Central memory CD8-positive, alpha-beta T cell (primary cell): ENCODE measurements around the gene ERH.
"Not testable (repeated sequence)": the region's sequence is repeated elsewhere in the genome, so short reads cannot be mapped to it uniquely, and the experiment has no call there.

ENCODE experiments used
- ATAC-seq: fragments of 150-1000 bp; cut with Tn5 transposase; replicated peaks from 2 replicates; pipeline ENCODE4 v1.10.0; 2022; ENCODE audit warnings: mild to moderate bottlenecking, moderate FRiP score, moderate number of reproducible peaks; ENCODE audit not compliant: poor library complexity, severe bottlenecking; ENCODE audit errors: extremely low read depth
- DNase-seq, 2 donors: peaks; one replicate each; pipeline ENCODE4 v3.0.0; 2021; ENCODE audit warnings: low spot score in 2 of 2
- H3K27ac Mint-ChIP-seq: one replicate; pipeline ENCODE4 v1.8.0; 2022; ENCODE audit warnings: low read depth, mild to moderate bottlenecking, moderate library complexity, mixed read lengths
- H3K27me3 Mint-ChIP-seq: one replicate; pipeline ENCODE4 v1.8.0; 2022; ENCODE audit warnings: mixed read lengths
- H3K36me3 Mint-ChIP-seq: one replicate; pipeline ENCODE4 v1.8.0; 2022; ENCODE audit warnings: mild to moderate bottlenecking, moderate library complexity, mixed read lengths; ENCODE audit not compliant: insufficient read depth
- H3K4me1 Mint-ChIP-seq: one replicate; pipeline ENCODE4 v1.8.0; 2022; ENCODE audit warnings: mixed read lengths
- H3K4me3 Mint-ChIP-seq: one replicate; pipeline ENCODE4 v1.8.0; 2022; ENCODE audit warnings: mild to moderate bottlenecking, moderate library complexity, mixed read lengths
- H3K9me3 Mint-ChIP-seq: one replicate; pipeline ENCODE4 v1.8.0; 2022; ENCODE audit warnings: mixed read lengths

ERH gene

GRCh38 chr14:69416087-69416486 is 18.0 kb upstream of the ERH start:
- ATAC-seq, H3K27me3 Mint-ChIP-seq, H3K9me3 Mint-ChIP-seq, H3K36me3 Mint-ChIP-seq, DNase-seq, H3K4me3 Mint-ChIP-seq, H3K27ac Mint-ChIP-seq: not testable (repeated sequence)
- peaks cover 52% of the 10 kb centered on the region for H3K4me1 Mint-ChIP-seq

GRCh38 chr14:69413483-69413882 is 15.4 kb upstream of the ERH start:
- H3K36me3 Mint-ChIP-seq: no peaks in the 10 kb centered on the region
- H3K27me3 Mint-ChIP-seq: no peaks in the 10 kb centered on the region
- no peak overlapping the region for H3K27ac Mint-ChIP-seq
- ATAC-seq: no peak
- H3K4me3 Mint-ChIP-seq: no peak overlapping the region
- no peak for DNase-seq
- H3K9me3 Mint-ChIP-seq: no peaks in the 10 kb centered on the region
- peaks cover 27% of the 10 kb centered on the region for H3K4me1 Mint-ChIP-seq

- H3K4me3 Mint-ChIP-seq: no peak overlapping the region
- no peaks in the 10 kb centered on the region for H3K9me3 Mint-ChIP-seq
- H3K36me3 Mint-ChIP-seq: peaks cover 4% of the 10 kb centered on the region
- H3K27me3 Mint-ChIP-seq: no peaks in the 10 kb centered on the region
- H3K27ac Mint-ChIP-seq: peak overlapping the region; percentile 69
- DNase-seq (no peak), ATAC-seq (no peak)
- peaks cover 30% of the 10 kb centered on the region for H3K4me1 Mint-ChIP-seq
These were observed 10.3 kb upstream of the ERH start for GRCh38 chr14:69408331-69408960.

- Mint-ChIP-seq H3K9me3 (no peaks in the 10 kb centered on the region), H3K36me3 (peaks cover 4% of the 10 kb centered on the region), H3K27me3 (no peaks in the 10 kb centered on the region), H3K27ac (no peak overlapping the region), H3K4me3 (no peak overlapping the region), H3K4me1 (peaks cover 34% of the 10 kb centered on the region)
- DNase-seq (no peak), ATAC-seq (no peak)
These were observed 7.7 kb upstream of the ERH start for GRCh38 chr14:69405762-69406161.

- H3K27ac Mint-ChIP-seq: no peak overlapping the region
- no peak overlapping the region for H3K4me3 Mint-ChIP-seq
- ATAC-seq (no peak), DNase-seq (no peak)
- no peaks in the 10 kb centered on the region for H3K9me3 Mint-ChIP-seq
- peaks cover 43% of the 10 kb centered on the region for H3K4me1 Mint-ChIP-seq
- H3K27me3 Mint-ChIP-seq: no peaks in the 10 kb centered on the region
- H3K36me3 Mint-ChIP-seq: peaks cover 4% of the 10 kb centered on the region
These were observed 6.8 kb upstream of the ERH start for GRCh38 chr14:69404883-69405282.

GRCh38 chr14:69404478-69404877 is 6.4 kb upstream of the ERH start:
- no peak overlapping the region for H3K4me3 Mint-ChIP-seq
- H3K4me1 Mint-ChIP-seq: peaks cover 47% of the 10 kb centered on the region
- H3K36me3 Mint-ChIP-seq: peaks cover 4% of the 10 kb centered on the region
- no peak overlapping the region for H3K27ac Mint-ChIP-seq
- no peaks in the 10 kb centered on the region for H3K27me3 Mint-ChIP-seq
- ATAC-seq (no peak), DNase-seq (no peak)
- H3K9me3 Mint-ChIP-seq: no peaks in the 10 kb centered on the region

- no peak overlapping the region for H3K4me3 Mint-ChIP-seq
- H3K27me3 Mint-ChIP-seq: no peaks in the 10 kb centered on the region
- H3K36me3 Mint-ChIP-seq: peaks cover 18% of the 10 kb centered on the region
- DNase-seq: no peak
- no peak overlapping the region for H3K27ac Mint-ChIP-seq
- ATAC-seq: no peak
- no peaks in the 10 kb centered on the region for H3K9me3 Mint-ChIP-seq
- peaks cover 48% of the 10 kb centered on the region for H3K4me1 Mint-ChIP-seq
These were observed 3.7 kb upstream of the ERH start for GRCh38 chr14:69401841-69402240.

GRCh38 chr14:69400154-69400553 is 2.1 kb upstream of the ERH start:
- Mint-ChIP-seq H3K36me3 (peaks cover 33% of the 10 kb centered on the region), H3K4me3 (peak overlapping the region; percentile 96), H3K27me3 (no peaks in the 10 kb centered on the region), H3K27ac (peak overlapping the region; percentile 42), H3K4me1 (peaks cover 65% of the 10 kb centered on the region), H3K9me3 (no peaks in the 10 kb centered on the region)
- no peak for ATAC-seq
- DNase-seq: no peak

- peak overlapping the region; percentile 96 for H3K4me3 Mint-ChIP-seq
- ATAC-seq (no peak), DNase-seq (no peak)
- no peaks in the 10 kb centered on the region for H3K27me3 Mint-ChIP-seq
- no peak overlapping the region for H3K27ac Mint-ChIP-seq
- no peaks in the 10 kb centered on the region for H3K9me3 Mint-ChIP-seq
- H3K36me3 Mint-ChIP-seq: peaks cover 37% of the 10 kb centered on the region
- peaks cover 65% of the 10 kb centered on the region for H3K4me1 Mint-ChIP-seq
These were observed 1.7 kb upstream of the ERH start for GRCh38 chr14:69399750-69400149.

GRCh38 chr14:69398818-69399210 is 715 bp upstream of the ERH start:
- peaks cover 46% of the 10 kb centered on the region for H3K36me3 Mint-ChIP-seq

GRCh38 chr14:69395929-69396328 is 2.2 kb downstream of the ERH start:
- no peak for ATAC-seq
- H3K27ac Mint-ChIP-seq: peak overlapping the region; percentile 29
- no peak overlapping the region for H3K4me3 Mint-ChIP-seq
- no peak for DNase-seq
- no peaks in the 10 kb centered on the region for H3K27me3 Mint-ChIP-seq
- no peaks in the 10 kb centered on the region for H3K9me3 Mint-ChIP-seq
- peaks cover 82% of the 10 kb centered on the region for H3K4me1 Mint-ChIP-seq
- H3K36me3 Mint-ChIP-seq: peaks cover 73% of the 10 kb centered on the region

More at GRCh38 chr14:69398818-69399210, 715 bp upstream of the ERH start:
- Mint-ChIP-seq H3K4me1 (peaks cover 61% of the 10 kb centered on the region), H3K4me3 (peak overlapping the region; percentile 96), H3K27ac (peak overlapping the region; percentile 98), H3K27me3 (no peaks in the 10 kb centered on the region), H3K9me3 (no peaks in the 10 kb centered on the region)
- peak; percentile 7 for ATAC-seq
- no peak for DNase-seq

- Mint-ChIP-seq H3K4me3 (peak overlapping the region; percentile 47), H3K36me3 (peaks cover 83% of the 10 kb centered on the region), H3K9me3 (no peaks in the 10 kb centered on the region), H3K4me1 (peaks cover 74% of the 10 kb centered on the region), H3K27me3 (no peaks in the 10 kb centered on the region), H3K27ac (no peak overlapping the region)
- DNase-seq: no peak
- ATAC-seq: no peak
These were observed 5.6 kb downstream of the ERH start for GRCh38 chr14:69392481-69392880.

- H3K36me3 Mint-ChIP-seq: peaks cover 77% of the 10 kb centered on the region
These were observed 6.7 kb downstream of the ERH start for GRCh38 chr14:69391400-69391799.

More at GRCh38 chr14:69391400-69391799, 6.7 kb downstream of the ERH start:
- ATAC-seq, DNase-seq, H3K9me3 Mint-ChIP-seq, H3K27me3 Mint-ChIP-seq: not testable (repeated sequence)
- H3K27ac Mint-ChIP-seq: peak overlapping the region; percentile 14
- H3K4me1 Mint-ChIP-seq: peaks cover 63% of the 10 kb centered on the region
- peak overlapping the region; percentile 49 for H3K4me3 Mint-ChIP-seq
